Measurements from ENCODE around the gene STX3. TPM values are rescaled to one million over a fixed set of nuclear protein-coding genes. Genes with fewer than 3 reads are reported as not detected.

STX3 gene
- total RNA-seq: 10 to 100 TPM in 1 of 2 donors, 1 to 10 TPM in 1; 6.9 to 12.9 TPM

DNA sequence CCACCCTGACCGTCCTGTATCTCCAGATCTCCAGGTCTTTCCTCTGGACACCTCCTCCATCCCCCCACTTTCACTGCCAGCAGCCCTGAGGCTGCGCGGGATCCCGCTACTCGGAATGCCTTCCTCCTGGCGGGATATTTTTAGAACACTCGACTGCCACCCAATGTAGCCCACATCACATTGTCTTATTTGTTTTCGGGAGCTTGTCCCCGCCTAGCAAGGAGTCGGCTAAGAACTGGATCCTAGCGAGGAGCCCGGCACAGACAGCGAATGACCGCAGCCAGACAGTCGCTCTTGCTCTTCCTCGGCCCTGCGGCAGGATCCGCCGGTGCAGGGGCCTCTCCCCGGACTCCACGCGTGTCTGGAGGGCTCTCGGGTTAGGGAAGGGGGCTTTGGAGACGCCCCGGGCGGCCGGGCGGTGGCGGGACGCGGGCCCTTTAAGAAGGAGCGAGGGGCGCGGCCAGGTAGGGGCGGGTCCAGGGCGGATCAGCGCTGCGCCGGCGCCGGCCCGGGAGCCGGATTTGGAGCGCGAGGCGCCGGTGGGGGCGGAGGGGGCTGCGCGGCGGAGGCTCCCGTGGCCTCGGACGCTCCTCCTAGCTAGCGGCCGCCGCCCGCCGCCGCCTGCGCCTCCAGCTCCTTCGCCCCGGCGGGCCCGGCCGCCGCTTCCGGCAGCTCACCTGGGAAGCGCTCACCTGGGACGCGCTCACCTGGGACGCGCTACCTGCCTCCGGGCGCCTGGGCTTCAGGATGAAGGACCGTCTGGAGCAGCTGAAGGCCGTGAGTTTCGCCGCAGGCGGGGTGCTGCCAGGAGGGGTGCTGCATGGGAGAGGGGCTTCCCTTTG lies at the start of gene STX3:
Gene STX3, plus strand, starts transcription at position 518 of the 842 bp plus-strand sequence. Its CDS starts 230 bp downstream, at position 748.
- Mint-ChIP-seq H3K36me3 (ENCODE audit: insufficient read depth in 2 of 2) (peaks cover 0 to 3% of the 10 kb centered on the region in 2 donors), H3K4me1 (ENCODE audit: low read depth) (peaks cover 27% of the 10 kb centered on the region), H3K4me3 (peak within 1 kb of the TSS; percentile 87 to 98), H3K27me3 (ENCODE audit: low read depth) (peaks cover 8% of the 10 kb centered on the region), H3K27ac (peak within 1 kb of the TSS; percentile 76), H3K9me3 (no peaks in the 10 kb centered on the region)
- ATAC-seq (replicated peaks in 1 of 2): peak; percentile 88 to 92
- DNase-seq: peak; percentile 78 to 79

GRCh38 chr11:59706518-59707285 lies 48.5 kb upstream of the STX3 start:
- ATAC-seq (replicated peaks in 1 of 2): no peak
- Mint-ChIP-seq H3K9me3 (no peaks in the 10 kb centered on the region), H3K36me3 (ENCODE audit: insufficient read depth in 2 of 2) (no peaks in the 10 kb centered on the region), H3K4me1 (ENCODE audit: low read depth) (no peaks in the 10 kb centered on the region), H3K4me3 (no peak overlapping the region), H3K27me3 (ENCODE audit: low read depth) (peaks cover 5% of the 10 kb centered on the region), H3K27ac (no peak overlapping the region)
- no peak for DNase-seq

GRCh38 chr11:59707371-59707770 lies 47.8 kb upstream of the STX3 start:
- H3K4me1 Mint-ChIP-seq (ENCODE audit: low read depth): no peaks in the 10 kb centered on the region
- H3K9me3 Mint-ChIP-seq: no peaks in the 10 kb centered on the region
- no peak for DNase-seq
- no peak for ATAC-seq (replicated peaks in 1 of 2)
- no peaks in the 10 kb centered on the region for H3K36me3 Mint-ChIP-seq (ENCODE audit: insufficient read depth in 2 of 2)
- no peak overlapping the region for H3K27ac Mint-ChIP-seq
- peaks cover 5% of the 10 kb centered on the region for H3K27me3 Mint-ChIP-seq (ENCODE audit: low read depth)
- no peak overlapping the region for H3K4me3 Mint-ChIP-seq

DNA sequence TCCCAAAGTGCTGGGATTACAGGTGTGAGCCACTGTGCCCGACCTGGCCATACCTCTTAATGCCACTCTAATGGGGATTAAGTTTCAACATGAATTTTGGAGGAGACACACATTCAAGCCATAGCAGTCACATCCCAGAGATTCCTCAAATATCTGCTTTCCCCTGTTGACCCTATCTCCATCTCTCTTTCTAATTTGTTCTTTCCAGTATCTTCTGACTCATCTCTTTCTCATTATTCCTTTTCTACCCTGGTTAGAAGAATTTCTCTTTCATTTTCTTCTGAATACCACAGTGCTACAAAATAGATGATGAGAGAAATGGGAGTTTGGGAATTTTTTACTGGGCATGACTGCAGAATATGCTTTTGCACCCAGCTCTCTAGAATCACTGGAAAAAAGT lies 46.6 kb upstream of the STX3 start:
- Mint-ChIP-seq H3K9me3 (no peaks in the 10 kb centered on the region), H3K4me3 (no peak overlapping the region), H3K4me1 (ENCODE audit: low read depth) (no peaks in the 10 kb centered on the region), H3K27me3 (ENCODE audit: low read depth) (peaks cover 14% of the 10 kb centered on the region), H3K27ac (no peak overlapping the region), H3K36me3 (ENCODE audit: insufficient read depth in 2 of 2) (no peaks in the 10 kb centered on the region)
- no peak for DNase-seq
- no peak for ATAC-seq (replicated peaks in 1 of 2)

- DNase-seq (no peak), ATAC-seq (replicated peaks in 1 of 2) (no peak)
- Mint-ChIP-seq H3K27me3 (ENCODE audit: low read depth) (peaks cover 22% of the 10 kb centered on the region), H3K4me3 (no peak overlapping the region), H3K9me3 (no peaks in the 10 kb centered on the region), H3K36me3 (ENCODE audit: insufficient read depth in 2 of 2) (no peaks in the 10 kb centered on the region), H3K4me1 (ENCODE audit: low read depth) (no peaks in the 10 kb centered on the region), H3K27ac (no peak overlapping the region)
Observed at GRCh38 chr11:59710136-59710847, 44.9 kb upstream of the STX3 start.

GRCh38 chr11:59713745-59714144 lies 41.4 kb upstream of the STX3 start, which contains the start of gene OR10V1:
Gene OR10V1 (minus strand): TSS chr11:59713845. CDS start chr11:59713845, 0 bp downstream.
- Mint-ChIP-seq H3K27ac (no peak within 1 kb of the TSS), H3K4me1 (ENCODE audit: low read depth) (no peaks in the 10 kb centered on the region), H3K4me3 (no peak within 1 kb of the TSS), H3K27me3 (ENCODE audit: low read depth) (peaks cover 30% of the 10 kb centered on the region), H3K9me3 (no peaks in the 10 kb centered on the region), H3K36me3 (ENCODE audit: insufficient read depth in 2 of 2) (no peaks in the 10 kb centered on the region)
- ATAC-seq (replicated peaks in 1 of 2) (no peak), DNase-seq (no peak)

- DNase-seq: no peak
- Mint-ChIP-seq H3K4me3 (no peak overlapping the region), H3K4me1 (ENCODE audit: low read depth) (no peaks in the 10 kb centered on the region), H3K36me3 (ENCODE audit: insufficient read depth in 2 of 2) (no peaks in the 10 kb centered on the region), H3K27me3 (ENCODE audit: low read depth) (peaks cover 29% of the 10 kb centered on the region), H3K9me3 (no peaks in the 10 kb centered on the region), H3K27ac (no peak overlapping the region)
- no peak for ATAC-seq (replicated peaks in 1 of 2)
Observed at GRCh38 chr11:59716051-59716450, 39.1 kb upstream of the STX3 start.

DNA sequence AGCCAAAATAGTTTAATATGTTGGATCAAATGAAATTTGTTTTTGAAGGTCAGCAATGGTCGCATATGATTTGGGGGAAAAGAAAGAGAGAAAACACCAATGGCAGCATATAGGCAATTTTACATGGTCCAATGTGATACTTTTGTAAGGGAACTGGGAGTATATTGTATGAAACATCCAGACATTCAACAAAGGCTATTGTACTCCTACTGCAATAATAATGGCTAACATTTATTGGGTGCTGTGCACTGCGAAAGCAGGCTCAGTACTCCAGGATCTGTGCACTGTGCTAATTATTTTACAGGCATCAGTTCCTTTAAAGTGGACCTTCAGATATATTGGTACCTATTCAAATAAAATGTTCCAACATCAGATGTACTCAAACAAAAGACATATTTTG lies 35.6 kb upstream of the STX3 start:
- DNase-seq (no peak), ATAC-seq (replicated peaks in 1 of 2) (no peak)
- Mint-ChIP-seq H3K27ac (no peak overlapping the region), H3K27me3 (ENCODE audit: low read depth) (peaks cover 23% of the 10 kb centered on the region), H3K4me1 (ENCODE audit: low read depth) (no peaks in the 10 kb centered on the region), H3K9me3 (no peaks in the 10 kb centered on the region), H3K4me3 (no peak overlapping the region), H3K36me3 (ENCODE audit: insufficient read depth in 2 of 2) (no peaks in the 10 kb centered on the region)

GRCh38 chr11:59724066-59724465 lies 31.1 kb upstream of the STX3 start:
- Mint-ChIP-seq H3K27ac (no peak overlapping the region), H3K27me3 (ENCODE audit: low read depth) (peaks cover 4% of the 10 kb centered on the region), H3K4me3 (no peak overlapping the region), H3K9me3 (peaks cover 2 to 3% of the 10 kb centered on the region in 2 donors), H3K4me1 (ENCODE audit: low read depth) (peaks cover 6% of the 10 kb centered on the region), H3K36me3 (ENCODE audit: insufficient read depth in 2 of 2) (no peaks in the 10 kb centered on the region)
- DNase-seq (no peak), ATAC-seq (replicated peaks in 1 of 2) (no peak)

GRCh38 chr11:59727426-59727825 lies 27.8 kb upstream of the STX3 start:
- no peak for DNase-seq
- no peak overlapping the region for H3K27ac Mint-ChIP-seq
- H3K4me1 Mint-ChIP-seq (ENCODE audit: low read depth): peaks cover 8% of the 10 kb centered on the region
- peaks cover 2 to 3% of the 10 kb centered on the region in 2 donors for H3K9me3 Mint-ChIP-seq
- peaks cover under 1% of the 10 kb centered on the region for H3K27me3 Mint-ChIP-seq (ENCODE audit: low read depth)
- H3K4me3 Mint-ChIP-seq: no peak overlapping the region
- no peaks in the 10 kb centered on the region for H3K36me3 Mint-ChIP-seq (ENCODE audit: insufficient read depth in 2 of 2)
- ATAC-seq (replicated peaks in 1 of 2): no peak

GRCh38 chr11:59728154-59728553 lies 27.0 kb upstream of the STX3 start:
- ATAC-seq (replicated peaks in 1 of 2) (no peak), DNase-seq (no peak)
- Mint-ChIP-seq H3K4me1 (ENCODE audit: low read depth) (peaks cover 8% of the 10 kb centered on the region), H3K9me3 (peaks cover 2 to 3% of the 10 kb centered on the region in 2 donors), H3K27me3 (ENCODE audit: low read depth) (no peaks in the 10 kb centered on the region), H3K36me3 (ENCODE audit: insufficient read depth in 2 of 2) (no peaks in the 10 kb centered on the region), H3K27ac (no peak overlapping the region), H3K4me3 (no peak overlapping the region)

GRCh38 chr11:59728913-59729312 lies 26.3 kb upstream of the STX3 start:
- Mint-ChIP-seq H3K27ac (no peak overlapping the region), H3K36me3 (ENCODE audit: insufficient read depth in 2 of 2) (no peaks in the 10 kb centered on the region), H3K27me3 (ENCODE audit: low read depth) (no peaks in the 10 kb centered on the region), H3K4me3 (no peak overlapping the region), H3K4me1 (ENCODE audit: low read depth) (peaks cover 8% of the 10 kb centered on the region), H3K9me3 (peaks cover 2 to 3% of the 10 kb centered on the region in 2 donors)
- ATAC-seq (replicated peaks in 1 of 2): peak; percentile 72 to 84
- DNase-seq: peak; percentile 19 to 21

DNA sequence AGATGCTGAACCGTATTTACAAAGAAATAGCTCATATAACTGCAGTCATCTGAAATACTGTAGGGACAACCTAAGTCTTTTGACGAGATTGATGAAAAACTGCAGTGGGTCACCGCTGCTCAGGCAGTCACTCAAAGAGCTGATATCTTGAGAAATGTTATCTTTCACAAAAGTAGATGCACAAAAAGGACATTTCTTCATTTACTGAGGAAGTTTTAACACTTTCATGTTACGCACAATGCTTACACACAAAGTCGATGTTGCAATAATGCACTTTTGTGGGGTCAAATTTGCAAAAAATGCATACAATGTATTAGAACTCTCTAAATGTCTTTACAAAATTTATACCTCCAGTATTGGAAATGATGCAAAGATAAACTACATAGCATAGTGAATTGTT lies 25.3 kb upstream of the STX3 start:
- no peaks in the 10 kb centered on the region for H3K36me3 Mint-ChIP-seq (ENCODE audit: insufficient read depth in 2 of 2)
- peaks cover 2 to 3% of the 10 kb centered on the region in 2 donors for H3K9me3 Mint-ChIP-seq
- H3K27ac Mint-ChIP-seq: no peak overlapping the region
- H3K4me1 Mint-ChIP-seq (ENCODE audit: low read depth): peaks cover 8% of the 10 kb centered on the region
- no peak overlapping the region for H3K4me3 Mint-ChIP-seq
- H3K27me3 Mint-ChIP-seq (ENCODE audit: low read depth): no peaks in the 10 kb centered on the region
- no peak for DNase-seq
- ATAC-seq (replicated peaks in 1 of 2): no peak

Data from activated T-cell treated with anti-CD3 and anti-CD28 coated beads, Interleukin-2, amount 50 U/mL, for 72 hours (primary cell).